ENCODE measurements around the gene SHC2. TPM values are rescaled to one million over a fixed set of nuclear protein-coding genes. Genes with fewer than 3 reads are reported as not detected.
"Not testable (repeated sequence)": the region's sequence is repeated elsewhere in the genome, so short reads cannot be mapped to it uniquely, and the experiment has no call there.

The SHC2 gene
- total RNA-seq, 2 donors from 2014 or later = 2.7 to 9.5 TPM

GRCh38 chr19:434152-434960 lies 26.5 kb downstream of the SHC2 start:
- no peak overlapping the region for H3K9ac ChIP-seq (ENCODE audit: low read depth in 2 of 2, low read length in 2 of 2)
- DNase-seq = no peak
- no peaks in the 10 kb centered on the region for H3K9me3 ChIP-seq
- no peak overlapping the region for H3K27ac ChIP-seq
- no peaks in the 10 kb centered on the region for H3K27me3 ChIP-seq
- intact Hi-C loops (cut with DNase I) = no loop called here
- no peak overlapping the region for H3K4me3 ChIP-seq
- H3K36me3 ChIP-seq = no peaks in the 10 kb centered on the region
- no peaks in the 10 kb centered on the region for H3K4me1 ChIP-seq
- TF ChIP-seq CTCF (IDR thresholded peaks at IDR 0.05) = no peak

- H3K9ac ChIP-seq (ENCODE audit: low read depth in 2 of 2, low read length in 2 of 2) = no peak overlapping the region
- intact Hi-C loops (cut with DNase I) = no loop called here
- no peak for DNase-seq
- TF ChIP-seq CTCF (IDR thresholded peaks at IDR 0.05) = no peak
- no peaks in the 10 kb centered on the region for H3K36me3 ChIP-seq
- H3K4me1 ChIP-seq = no peaks in the 10 kb centered on the region
- H3K27me3 ChIP-seq = no peaks in the 10 kb centered on the region
- H3K4me3 ChIP-seq = no peak overlapping the region
- H3K27ac ChIP-seq = no peak overlapping the region
- H3K9me3 ChIP-seq = no peaks in the 10 kb centered on the region
Measured at GRCh38 chr19:430701-431100, 30.1 kb downstream of the SHC2 start.

GRCh38 chr19:428149-428548 lies 32.7 kb downstream of the SHC2 start:
- no peak for DNase-seq
- TF ChIP-seq CTCF (IDR thresholded peaks at IDR 0.05) = no peak
- H3K4me3 ChIP-seq = no peak overlapping the region
- H3K4me1 ChIP-seq = no peaks in the 10 kb centered on the region
- H3K36me3 ChIP-seq = no peaks in the 10 kb centered on the region
- no peaks in the 10 kb centered on the region for H3K9me3 ChIP-seq
- no peak overlapping the region for H3K27ac ChIP-seq
- intact Hi-C loops (cut with DNase I) = no loop called here
- H3K27me3 ChIP-seq = no peaks in the 10 kb centered on the region
- no peak overlapping the region for H3K9ac ChIP-seq (ENCODE audit: low read depth in 2 of 2, low read length in 2 of 2)

- intact Hi-C loops (cut with DNase I) = not testable (repeated sequence)
Measured at GRCh38 chr19:427675-428074, 33.2 kb downstream of the SHC2 start.

GRCh38 chr19:426725-427445 lies 33.9 kb downstream of the SHC2 start:
- intact Hi-C loops (cut with DNase I) = no loop called here
- no peaks in the 10 kb centered on the region for H3K9me3 ChIP-seq
- H3K27ac ChIP-seq = no peak overlapping the region
- H3K4me3 ChIP-seq = no peak overlapping the region
- no peak for DNase-seq
- no peaks in the 10 kb centered on the region for H3K4me1 ChIP-seq
- no peaks in the 10 kb centered on the region for H3K36me3 ChIP-seq
- TF ChIP-seq CTCF (IDR thresholded peaks at IDR 0.05) = no peak
- no peak overlapping the region for H3K9ac ChIP-seq (ENCODE audit: low read depth in 2 of 2, low read length in 2 of 2)
- H3K27me3 ChIP-seq = no peaks in the 10 kb centered on the region

More at GRCh38 chr19:427675-428074, 33.2 kb downstream of the SHC2 start:
- DNase-seq; H3K27me3 ChIP-seq; H3K9me3 ChIP-seq; H3K36me3 ChIP-seq; H3K4me1 ChIP-seq; H3K9ac ChIP-seq (ENCODE audit: low read depth in 2 of 2, low read length in 2 of 2); H3K27ac ChIP-seq; H3K4me3 ChIP-seq: not testable (repeated sequence)

GRCh38 chr19:425056-425455 lies 35.8 kb downstream of the SHC2 start:
- intact Hi-C loops (cut with DNase I) = no loop called here
- Histone ChIP-seq H3K4me1 (no peaks in the 10 kb centered on the region), H3K9me3 (no peaks in the 10 kb centered on the region), H3K27me3 (no peaks in the 10 kb centered on the region), H3K9ac (ENCODE audit: low read depth in 2 of 2, low read length in 2 of 2) (no peak overlapping the region), H3K27ac (no peak overlapping the region), H3K4me3 (no peak overlapping the region), H3K36me3 (no peaks in the 10 kb centered on the region)
- no peak for DNase-seq
- TF ChIP-seq CTCF (IDR thresholded peaks at IDR 0.05) = no peak
